OCI-LY7 (cell line): ENCODE measurements around the gene OTP. TPM values are rescaled to one million over a fixed set of nuclear protein-coding genes. Genes with fewer than 3 reads are reported as not detected.

Experiments
- BruUV-seq: library from RNA; stranded (reverse); fragments of 400-500 nt; replicated peaks from 2 replicates; lab custom pipeline; 2021; lab: Mats Ljungman, UMichigan
- CTCF ChIA-PET: fragments of 300-600 bp; sonication (Branson Sonifier 250); formaldehyde crosslinking; loops from one replicate; lab custom pipeline; 2022; ENCODE audit warnings: antibody characterized with exemption; ENCODE audit not compliant: unreplicated experiment; lab: Charles Lee
- POLR2A ChIA-PET: fragments of 300-600 bp; sonication (Branson Sonifier 250); formaldehyde crosslinking; loops from one replicate; lab custom pipeline; 2022; ENCODE audit warnings: antibody characterized with exemption; lab: Charles Lee
- DNase-seq: peaks from one replicate; pipeline ENCODE4 v3.0.0-alpha.2; 2015; ENCODE audit warnings: low spot score
- H2AFZ ChIP-seq: fragments of 200-600 bp; sonication (generic), shearing (Covaris generic); 2 replicates; pipeline ENCODE4 v1.6.1; 2014; ENCODE audit warnings: mild to moderate bottlenecking, antibody characterized with exemption, low read length, moderate library complexity
- H3K27ac ChIP-seq: fragments of 200-600 bp; sonication (generic); 2 replicates; pipeline ENCODE4 v1.5.1; 2014; ENCODE audit warnings: mixed run types, low read depth, mild to moderate bottlenecking, moderate library complexity, low read length, inconsistent platforms; ENCODE audit not compliant: poor library complexity, severe bottlenecking
- H3K36me3 ChIP-seq: fragments of 200-600 bp; sonication (generic); 2 replicates; pipeline ENCODE4 v1.6.1; 2014; ENCODE audit warnings: mild to moderate bottlenecking, antibody characterized with exemption, low read length, moderate library complexity, mixed read lengths; ENCODE audit not compliant: insufficient read depth
- H3K4me1 ChIP-seq: fragments of 200-600 bp; sonication (generic); 2 replicates; pipeline ENCODE4 v1.5.1; 2014; ENCODE audit warnings: mild to moderate bottlenecking, low read length; ENCODE audit not compliant: insufficient read depth, poor library complexity, severe bottlenecking
- H3K4me2 ChIP-seq: fragments of 200-600 bp; sonication (generic); 2 replicates; pipeline ENCODE4 v1.6.1; 2014; ENCODE audit warnings: mild to moderate bottlenecking, low read length
- H3K4me3 ChIP-seq: fragments of 200-600 bp; sonication (generic); 2 replicates; pipeline ENCODE4 v1.5.1; 2014; ENCODE audit warnings: mild to moderate bottlenecking, low read depth, low read length; ENCODE audit not compliant: poor library complexity, severe bottlenecking
- H3K79me2 ChIP-seq: fragments of 200-600 bp; sonication (generic); 2 replicates; pipeline ENCODE4 v1.6.1; 2016; ENCODE audit warnings: low read depth, mild to moderate bottlenecking, low read length, moderate library complexity, mixed read lengths; ENCODE audit not compliant: insufficient read depth
- H3K9me2 ChIP-seq: fragments of 200-600 bp; sonication (generic); 2 replicates; pipeline ENCODE4 v1.6.1; 2016; ENCODE audit warnings: mild to moderate bottlenecking, low read length, mixed read lengths; ENCODE audit not compliant: insufficient read depth
- H3K9me3 ChIP-seq: fragments of 200-600 bp; sonication (generic); 2 replicates; pipeline ENCODE4 v1.6.1; 2014; ENCODE audit warnings: mild to moderate bottlenecking, mixed run types, low read length, mixed read lengths
- H4K20me1 ChIP-seq: fragments of 200-600 bp; sonication (generic); 2 replicates; pipeline ENCODE4 v1.6.1; 2014; ENCODE audit warnings: mild to moderate bottlenecking, antibody characterized with exemption, low read length, moderate library complexity, mixed read lengths; ENCODE audit not compliant: insufficient read depth
- CTCF ChIP-seq: fragments of 200-600 bp; sonication (generic); conservative IDR thresholded peaks from 2 replicates; pipeline ENCODE4 v1.5.1; 2014; ENCODE audit warnings: mild to moderate bottlenecking, antibody characterized with exemption, low read length, moderate library complexity, mixed read lengths
- EZH2phosphoT487 ChIP-seq: fragments of 200-600 bp; sonication (generic); IDR thresholded peaks from 2 replicates; pipeline ENCODE4 v1.6.1; 2018; ENCODE audit warnings: low read depth, borderline replicate concordance, mild to moderate bottlenecking, mixed run types, antibody characterized with exemption, low read length, moderate library complexity, mixed read lengths
- intact Hi-C: fragments of 100-400 bp; cut with micrococcal nuclease; formaldehyde crosslinking; loops from one replicate; pipeline ENCODE4 v1.10.0; 2022; ENCODE audit not compliant: unreplicated experiment
- total RNA-seq, 2 experiments: library from RNA; depleted of rRNA in 1 of 2; stranded (reverse); fragments of >200 nt in 1 of 2; shearing (Covaris generic) in 1 of 2; gene quantifications; 2 replicates each; pipeline ENCODE4 v1.2.3, GENCODE V29; 2014 to 2022

Gene OTP
- total RNA-seq, 2 experiments from 2014 or later = not detected

GRCh38 chr5:77670526-77670925 is 32.0 kb upstream of the OTP start:
- BruUV-seq = no TSS peak
- no peak overlapping the region for H3K4me2 ChIP-seq
- no peaks in the 10 kb centered on the region for H3K4me1 ChIP-seq
- no peak overlapping the region for H3K4me3 ChIP-seq
- CTCF ChIA-PET = no interaction called here
- no peak for DNase-seq
- H4K20me1 ChIP-seq = no peaks in the 10 kb centered on the region
- no peaks in the 10 kb centered on the region for H3K36me3 ChIP-seq
- H3K9me3 ChIP-seq = 0 out of 2 replicates have a peak, but pooled peaks cover 4% of the 10 kb centered on the region
- H2AFZ ChIP-seq = no peak overlapping the region
- POLR2A ChIA-PET = interaction anchor here (0.6 kb wide), 1 partner anchor 1037 kb away, joined by 4 read pairs; no protein-coding TSS in a partner anchor
- intact Hi-C loops = no loop called here
- TF ChIP-seq EZH2phosphoT487 (no peak), CTCF (no peak)
- no peak overlapping the region for H3K27ac ChIP-seq
- H3K79me2 ChIP-seq = no peaks in the 10 kb centered on the region
- no peaks in the 10 kb centered on the region for H3K9me2 ChIP-seq

DNA sequence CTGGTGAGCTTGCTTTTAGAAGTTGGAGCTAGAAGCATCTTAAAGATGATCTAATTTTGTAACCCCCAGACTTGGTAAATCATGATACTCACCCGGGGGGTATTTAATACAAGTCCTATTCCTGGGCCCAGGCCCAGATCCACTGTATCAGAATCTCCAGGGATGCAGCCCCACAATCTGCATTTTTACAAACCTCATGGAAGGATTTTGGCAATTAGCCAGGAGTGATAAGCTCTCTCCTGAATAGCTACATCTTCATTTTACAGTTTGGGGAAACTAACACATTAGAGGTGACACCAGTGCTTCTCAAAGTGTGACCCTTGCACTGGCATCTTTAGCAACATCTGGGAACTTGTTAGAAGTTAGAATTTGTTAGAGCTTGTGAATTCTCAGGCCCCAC is 31.2 kb upstream of the OTP start:
- POLR2A ChIA-PET = interaction anchor here (0.6 to 1.4 kb wide), 3 partner anchors 23 to 1037 kb away, joined by 3 to 4 read pairs (median 4); no protein-coding TSS in a partner anchor
- TF ChIP-seq EZH2phosphoT487 = no peak
- TF ChIP-seq CTCF = no peak
- H3K4me1 ChIP-seq = no peaks in the 10 kb centered on the region
- no peaks in the 10 kb centered on the region for H3K79me2 ChIP-seq
- no peaks in the 10 kb centered on the region for H3K36me3 ChIP-seq
- CTCF ChIA-PET = no interaction called here
- H3K4me2 ChIP-seq = no peak overlapping the region
- DNase-seq = no peak
- H4K20me1 ChIP-seq = no peaks in the 10 kb centered on the region
- intact Hi-C loops = no loop called here
- no peaks in the 10 kb centered on the region for H3K9me2 ChIP-seq
- no peak overlapping the region for H3K4me3 ChIP-seq
- H3K9me3 ChIP-seq = 0 out of 2 replicates have a peak, but pooled peaks cover 2% of the 10 kb centered on the region
- BruUV-seq = no TSS peak
- no peak overlapping the region for H3K27ac ChIP-seq
- no peak overlapping the region for H2AFZ ChIP-seq

GRCh38 chr5:77663090-77663863 is 24.8 kb upstream of the OTP start:
- Histone ChIP-seq H2AFZ (no peak overlapping the region), H3K9me3 (no peaks in the 10 kb centered on the region), H3K27ac (no peak overlapping the region), H4K20me1 (no peaks in the 10 kb centered on the region), H3K4me1 (no peaks in the 10 kb centered on the region), H3K79me2 (no peaks in the 10 kb centered on the region), H3K4me2 (no peak overlapping the region), H3K36me3 (no peaks in the 10 kb centered on the region), H3K4me3 (no peak overlapping the region), H3K9me2 (no peaks in the 10 kb centered on the region)
- intact Hi-C loops = no loop called here
- no peak for DNase-seq
- CTCF ChIA-PET = no interaction called here
- no TSS peak for BruUV-seq
- TF ChIP-seq EZH2phosphoT487 (no peak), CTCF (no peak)
- POLR2A ChIA-PET = interaction anchor here (0.6 to 1.2 kb wide), 2 partner anchors 9 to 14 kb away, joined by 3 to 4 read pairs; no protein-coding TSS in a partner anchor
